Neural cell (in vitro differentiated cells): Measurements from ENCODE around the gene OBP2A. TPM values are rescaled to one million over a fixed set of nuclear protein-coding genes. Genes with fewer than 3 reads are reported as not detected.

ENCODE experiments used
- polyA plus RNA-seq: library from polyadenylated mRNA; depleted of rRNA; stranded (reverse); fragments of >200 nt; gene quantifications from 2 replicates; pipeline ENCODE4 v1.2.3, GENCODE V29; 2014

The OBP2A gene
- polyA plus RNA-seq, 1 donor from 2014 or later = not detected

Other genes with a start within 250 kb of the OBP2A start
- 20.1 and 30.1 TPM in 2 replicates for gene PPP1R26, start 66.3 kb upstream of the OBP2A start, polyA plus RNA-seq
- gene MRPS2, start 45.4 kb upstream of the OBP2A start, polyA plus RNA-seq = 20.1 and 23.6 TPM in 2 replicates
- gene LCN1, start 24.7 kb upstream of the OBP2A start, polyA plus RNA-seq = not detected in 2 replicates
- gene PAEP, start 15.6 kb downstream of the OBP2A start, polyA plus RNA-seq = not detected in 2 replicates
- not detected in 2 replicates for gene GLT6D1, start 93.4 kb downstream of the OBP2A start, polyA plus RNA-seq
- gene LCN9, start 117.2 kb downstream of the OBP2A start, polyA plus RNA-seq = 2.5 and 6.5 TPM in 2 replicates
- gene SOHLH1, start 153.4 kb downstream of the OBP2A start, polyA plus RNA-seq = not detected in 2 replicates
- gene KCNT1, start 156.1 kb downstream of the OBP2A start, polyA plus RNA-seq = 0.67 and 0.74 TPM in 2 replicates